Large intestine (tissue), 3 donors: ENCODE data around the gene THEM4. TPM values are rescaled to one million over a fixed set of nuclear protein-coding genes. Genes with fewer than 3 reads are reported as not detected.
"Not testable (repeated sequence)": the region's sequence is repeated elsewhere in the genome, so short reads cannot be mapped to it uniquely, and the experiment has no call there.

Experiments used
- DNase-seq, 2 donors: peaks; one replicate each; pipeline versions ENCODE4 v3.0.0 to v3.0.0-alpha.2; 2013
- H3K27ac ChIP-seq: one replicate; pipeline ENCODE4 v1.5.1; 2013; ENCODE audit warnings: low read length
- H3K27me3 ChIP-seq: 2 replicates; pipeline ENCODE4 v1.6.1; 2013; ENCODE audit warnings: low read length; ENCODE audit not compliant: control insufficient read depth, insufficient read depth
- H3K36me3 ChIP-seq: 2 replicates; pipeline ENCODE4 v1.6.1; 2013; ENCODE audit warnings: low read length; ENCODE audit not compliant: control insufficient read depth, insufficient read depth
- H3K4me1 ChIP-seq: one replicate; pipeline ENCODE4 v1.6.1; 2013; ENCODE audit warnings: low read length; ENCODE audit not compliant: control insufficient read depth, insufficient read depth
- H3K4me3 ChIP-seq: one replicate; pipeline ENCODE4 v1.5.1; 2013; ENCODE audit warnings: low read length
- H3K9me3 ChIP-seq: one replicate; pipeline ENCODE4 v1.6.1; 2013; ENCODE audit warnings: mild to moderate bottlenecking, low read depth, low read length, moderate library complexity; ENCODE audit not compliant: control insufficient read depth
- WGBS: methylation state at CpG from one replicate; pipeline ENCODE4 v1.1.5; 2013; ENCODE audit warnings: low lambda C conversion rate; ENCODE audit not compliant: insufficient coverage; 5-methylcytosine and 5-hydroxymethylcytosine counted together
- polyA plus RNA-seq: library from polyadenylated mRNA; unstranded; fragments of 120-200 nt; gene quantifications from one replicate; pipeline ENCODE4 v1.2.1, GENCODE V29; 2013

THEM4 gene
- polyA plus RNA-seq, 1 donor = 40.7 TPM

GRCh38 chr1:151864411-151864810, 44.9 kb downstream of the THEM4 start:
- DNase-seq = no peak
- H3K27ac ChIP-seq = no peak overlapping the region
- WGBS = no CpG with 5 or more reads among the region's 2 CpGs
- no peak overlapping the region for H3K4me3 ChIP-seq
- H3K36me3 ChIP-seq = no peaks in the 10 kb centered on the region
- H3K27me3 ChIP-seq = no peaks in the 10 kb centered on the region
- no peaks in the 10 kb centered on the region for H3K4me1 ChIP-seq
- no peaks in the 10 kb centered on the region for H3K9me3 ChIP-seq

GRCh38 chr1:151862604-151863003, 46.7 kb downstream of the THEM4 start:
- Histone ChIP-seq H3K4me1 (no peaks in the 10 kb centered on the region), H3K27me3 (no peaks in the 10 kb centered on the region), H3K27ac (no peak overlapping the region), H3K36me3 (no peaks in the 10 kb centered on the region), H3K4me3 (no peak overlapping the region), H3K9me3 (no peaks in the 10 kb centered on the region)
- DNase-seq = no peak

GRCh38 chr1:151860504-151861187, 48.7 kb downstream of the THEM4 start:
- no peak overlapping the region for H3K4me3 ChIP-seq
- H3K36me3 ChIP-seq = no peaks in the 10 kb centered on the region
- H3K9me3 ChIP-seq = no peaks in the 10 kb centered on the region
- no peaks in the 10 kb centered on the region for H3K27me3 ChIP-seq
- no peak overlapping the region for H3K27ac ChIP-seq
- no peak for DNase-seq
- no peaks in the 10 kb centered on the region for H3K4me1 ChIP-seq
- WGBS = 67% methylated on average over 1 of the region's 7 CpGs

- H3K36me3 ChIP-seq = no peaks in the 10 kb centered on the region
- no CpG with 5 or more reads among the region's 6 CpGs for WGBS
These were observed 49.4 kb downstream of the THEM4 start for GRCh38 chr1:151859891-151860293.

GRCh38 chr1:151858886-151859665, 50.2 kb downstream of the THEM4 start:
- H3K4me1 ChIP-seq = no peaks in the 10 kb centered on the region
- no CpG with 5 or more reads among the region's 6 CpGs for whole genome bisulfite sequencing

More at GRCh38 chr1:151859891-151860293, 49.4 kb downstream of the THEM4 start:
- no peaks in the 10 kb centered on the region for H3K4me1 ChIP-seq
- H3K4me3 ChIP-seq = no peak overlapping the region
- H3K27me3 ChIP-seq = no peaks in the 10 kb centered on the region
- H3K27ac ChIP-seq = no peak overlapping the region
- DNase-seq = no peak
- H3K9me3 ChIP-seq = no peaks in the 10 kb centered on the region

GRCh38 chr1:151858030-151858746, 51.1 kb downstream of the THEM4 start:
- WGBS = no CpG with 5 or more reads among the region's 3 CpGs
- H3K27ac ChIP-seq = no peak overlapping the region
- DNase-seq = no peak
- no peak overlapping the region for H3K4me3 ChIP-seq
- H3K27me3 ChIP-seq = no peaks in the 10 kb centered on the region
- no peaks in the 10 kb centered on the region for H3K9me3 ChIP-seq
- H3K36me3 ChIP-seq = no peaks in the 10 kb centered on the region
- no peaks in the 10 kb centered on the region for H3K4me1 ChIP-seq

More at GRCh38 chr1:151858886-151859665, 50.2 kb downstream of the THEM4 start:
- H3K27me3 ChIP-seq = no peaks in the 10 kb centered on the region
- no peak overlapping the region for H3K27ac ChIP-seq
- DNase-seq = no peak
- H3K9me3 ChIP-seq = no peaks in the 10 kb centered on the region
- no peak overlapping the region for H3K4me3 ChIP-seq
- H3K36me3 ChIP-seq = no peaks in the 10 kb centered on the region

DNA sequence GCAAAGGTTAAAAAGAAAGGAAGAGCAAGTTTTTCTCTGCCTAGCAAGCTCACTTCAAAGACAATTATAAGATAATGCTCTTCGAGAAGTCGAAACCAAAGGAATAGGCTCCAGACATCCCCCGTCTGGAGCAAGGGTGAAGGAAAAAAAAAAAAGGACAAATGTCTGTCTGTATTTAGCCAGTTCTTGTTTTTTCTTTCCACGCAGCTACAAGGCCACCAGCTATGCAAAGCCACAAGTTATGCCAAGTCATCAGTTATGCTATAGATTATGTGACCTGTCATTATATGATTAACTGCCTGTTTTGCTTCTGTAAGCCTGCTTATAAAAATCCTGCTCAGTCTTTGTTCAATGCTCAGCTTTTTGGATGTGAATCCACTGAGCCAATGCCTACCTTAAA, 53.4 kb downstream of the THEM4 start:
- Histone ChIP-seq H3K4me3 (no peak overlapping the region), H3K9me3 (no peaks in the 10 kb centered on the region), H3K27ac (no peak overlapping the region), H3K36me3 (no peaks in the 10 kb centered on the region), H3K4me1 (no peaks in the 10 kb centered on the region), H3K27me3 (peaks cover 5% of the 10 kb centered on the region)
- WGBS = no CpG with 5 or more reads among the region's 4 CpGs
- no peak for DNase-seq

GRCh38 chr1:151855516-151855915, 53.8 kb downstream of the THEM4 start:
- not testable (repeated sequence) for H3K27ac ChIP-seq, H3K9me3 ChIP-seq, H3K36me3 ChIP-seq, H3K4me3 ChIP-seq, H3K27me3 ChIP-seq, DNase-seq, H3K4me1 ChIP-seq
- no CpG with 5 or more reads among the region's 8 CpGs for WGBS

GRCh38 chr1:151854658-151855057, 54.7 kb downstream of the THEM4 start:
- WGBS = no CpG with 5 or more reads among the region's 7 CpGs
- Histone ChIP-seq H3K9me3 (no peaks in the 10 kb centered on the region), H3K4me1 (no peaks in the 10 kb centered on the region), H3K36me3 (no peaks in the 10 kb centered on the region), H3K27ac (no peak overlapping the region), H3K27me3 (peaks cover 5% of the 10 kb centered on the region), H3K4me3 (no peak overlapping the region)
- no peak for DNase-seq

DNA sequence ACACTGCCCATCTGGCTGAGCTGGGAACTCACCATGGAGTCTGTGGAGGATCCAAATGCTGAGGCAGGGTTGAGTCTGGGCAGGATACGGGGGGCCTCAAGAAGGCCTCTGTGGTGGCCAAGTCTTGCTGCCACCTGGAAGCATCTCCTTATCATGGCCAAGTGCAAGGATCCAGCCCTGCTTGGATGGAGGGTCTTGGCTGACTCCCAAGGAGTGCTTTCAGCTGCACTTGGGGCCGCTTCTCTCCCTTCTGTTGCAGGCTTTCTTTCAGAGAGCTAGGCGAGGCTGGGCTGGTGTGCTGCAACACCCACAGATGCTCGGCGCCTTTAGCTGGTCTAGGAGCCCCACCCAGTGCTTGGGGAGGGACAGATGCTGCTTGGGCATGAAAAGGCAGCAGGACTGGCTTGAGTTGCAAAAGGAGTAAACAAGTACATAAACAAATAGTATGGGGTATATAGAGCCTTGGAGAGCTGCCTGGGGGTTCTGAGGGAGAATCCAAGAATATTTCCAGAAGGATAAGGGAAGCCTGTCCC, 55.8 kb downstream of the THEM4 start, which contains the start of gene THEM5:
THEM5 (minus strand) TSS at position 302 of the 533 bp plus-strand sequence; CDS start at position 155, 147 bp downstream.
- Histone ChIP-seq H3K36me3 (no peaks in the 10 kb centered on the region), H3K27ac (no peak within 1 kb of the TSS), H3K27me3 (peaks cover 5% of the 10 kb centered on the region), H3K9me3 (no peaks in the 10 kb centered on the region), H3K4me1 (no peaks in the 10 kb centered on the region), H3K4me3 (no peak within 1 kb of the TSS)
- no peak for DNase-seq
- no CpG with 5 or more reads among the region's 5 CpGs for WGBS
